Suprapubic skin (tissue), 4 donors: ENCODE results near the gene SLC7A7.

Source experiments
- CTCF ChIP-seq, 2 donors: fragments of 200-600 bp in 1 of 2; fragments of 450-650 bp in 1 of 2; sonication (generic) in 1 of 2; IDR thresholded peaks; one replicate each; pipeline ENCODE4 v1.5.1; 2016 to 2019; ENCODE audit warnings: antibody characterized with exemption in 2 of 2, mild to moderate bottlenecking in 1 of 2, moderate library complexity in 1 of 2
- POLR2A ChIP-seq, 2 donors: fragments of 450-650 bp; IDR thresholded peaks; one replicate each; pipeline ENCODE4 v1.6.1; 2017; ENCODE audit warnings: antibody characterized with exemption in 2 of 2, mild to moderate bottlenecking in 2 of 2, moderate library complexity in 2 of 2
- POLR2AphosphoS5 ChIP-seq, 3 donors: sonication (generic); formaldehyde crosslinking; IDR thresholded peaks; one replicate each; pipeline ENCODE4 v1.6.1; 2017; ENCODE audit warnings: antibody characterized with exemption in 3 of 3

GRCh38 chr14:22841311-22841710 is 26.1 kb upstream of the SLC7A7 start:
- TF ChIP-seq CTCF (IDR thresholded peaks at IDR 0.05) (no peak), POLR2AphosphoS5 (IDR thresholded peaks at IDR 0.05) (no peak), POLR2A (IDR thresholded peaks at IDR 0.05) (no peak)
